BJ (cell line): ENCODE measurements around the gene PTPRM. TPM values are rescaled to one million over a fixed set of nuclear protein-coding genes. Genes with fewer than 3 reads are reported as not detected.

Experiments
- CTCF ChIA-PET: fragments of 350-600 bp; formaldehyde crosslinking; extraction: SDS; loops from one replicate; lab custom pipeline; 2021; ENCODE audit warnings: antibody characterized with exemption, inconsistent platforms; lab: Yijun Ruan, JAX
- POLR2A ChIA-PET: fragments of 300-600 bp; sonication (Branson Sonifier 250); formaldehyde crosslinking; extraction: SDS; loops from one replicate; lab custom pipeline; 2021; ENCODE audit warnings: antibody characterized with exemption; lab: Charles Lee
- DNase-seq: peaks from one replicate; pipeline ENCODE4 v3.0.0-alpha.2; 2011; ENCODE audit warnings: low read depth
- H3K27me3 ChIP-seq: 2 replicates; pipeline ENCODE4 v1.6.0; 2011; ENCODE audit warnings: low read length; ENCODE audit not compliant: control insufficient read depth, insufficient read depth
- H3K36me3 ChIP-seq: 2 replicates; pipeline ENCODE4 v1.5.1; 2011; ENCODE audit warnings: low read length; ENCODE audit not compliant: control insufficient read depth, insufficient read depth
- H3K4me3 ChIP-seq: 2 replicates; pipeline ENCODE4 v1.5.1; 2011; ENCODE audit warnings: low read depth, mild to moderate bottlenecking, control low read depth, low read length
- polyA plus RNA-seq: library from polyadenylated mRNA; depleted of rRNA; stranded (reverse); fragments of >200 nt; gene quantifications from 2 replicates; pipeline ENCODE4 v1.2.3, GENCODE V29; 2011
- TF ChIP-seq, protein P1 (sequence below): IDR thresholded peaks from 2 replicates; pipeline ENCODE4 v1.5.1; 2011; ENCODE audit warnings: low read depth, mild to moderate bottlenecking, control low read depth, inconsistent platforms, low read length, moderate library complexity; ENCODE audit not compliant: insufficient read depth

The PTPRM gene
- polyA plus RNA-seq, 1 experiment: 149 TPM

DNA sequence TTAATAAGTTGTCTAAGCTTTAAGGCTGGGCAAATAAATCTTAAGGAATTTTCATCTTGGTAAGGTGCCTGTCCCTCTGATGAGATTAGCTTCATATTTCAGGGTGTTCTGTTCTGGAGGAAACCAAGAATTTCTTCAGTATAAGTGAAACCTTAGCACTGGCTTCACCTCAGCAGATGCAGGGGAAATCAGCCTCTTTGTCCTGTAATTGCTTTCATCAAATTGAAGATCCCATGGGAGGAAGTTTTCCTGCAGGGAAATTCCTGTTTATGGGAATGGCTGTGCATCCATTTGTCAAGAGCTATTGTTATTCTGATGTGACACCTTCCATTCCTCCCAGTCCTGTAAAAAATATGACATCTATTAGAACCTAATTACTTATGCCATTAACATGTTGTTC lies 174.5 kb downstream of the PTPRM start:
- TF ChIP-seq, protein P1, sequence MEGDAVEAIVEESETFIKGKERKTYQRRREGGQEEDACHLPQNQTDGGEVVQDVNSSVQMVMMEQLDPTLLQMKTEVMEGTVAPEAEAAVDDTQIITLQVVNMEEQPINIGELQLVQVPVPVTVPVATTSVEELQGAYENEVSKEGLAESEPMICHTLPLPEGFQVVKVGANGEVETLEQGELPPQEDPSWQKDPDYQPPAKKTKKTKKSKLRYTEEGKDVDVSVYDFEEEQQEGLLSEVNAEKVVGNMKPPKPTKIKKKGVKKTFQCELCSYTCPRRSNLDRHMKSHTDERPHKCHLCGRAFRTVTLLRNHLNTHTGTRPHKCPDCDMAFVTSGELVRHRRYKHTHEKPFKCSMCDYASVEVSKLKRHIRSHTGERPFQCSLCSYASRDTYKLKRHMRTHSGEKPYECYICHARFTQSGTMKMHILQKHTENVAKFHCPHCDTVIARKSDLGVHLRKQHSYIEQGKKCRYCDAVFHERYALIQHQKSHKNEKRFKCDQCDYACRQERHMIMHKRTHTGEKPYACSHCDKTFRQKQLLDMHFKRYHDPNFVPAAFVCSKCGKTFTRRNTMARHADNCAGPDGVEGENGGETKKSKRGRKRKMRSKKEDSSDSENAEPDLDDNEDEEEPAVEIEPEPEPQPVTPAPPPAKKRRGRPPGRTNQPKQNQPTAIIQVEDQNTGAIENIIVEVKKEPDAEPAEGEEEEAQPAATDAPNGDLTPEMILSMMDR: no peak
- ChIA-PET POLR2A (no interaction called here), CTCF (no interaction called here)
- Histone ChIP-seq H3K4me3 (no peak overlapping the region), H3K36me3 (no peaks in the 10 kb centered on the region), H3K27me3 (no peaks in the 10 kb centered on the region)
- DNase-seq: no peak

DNA sequence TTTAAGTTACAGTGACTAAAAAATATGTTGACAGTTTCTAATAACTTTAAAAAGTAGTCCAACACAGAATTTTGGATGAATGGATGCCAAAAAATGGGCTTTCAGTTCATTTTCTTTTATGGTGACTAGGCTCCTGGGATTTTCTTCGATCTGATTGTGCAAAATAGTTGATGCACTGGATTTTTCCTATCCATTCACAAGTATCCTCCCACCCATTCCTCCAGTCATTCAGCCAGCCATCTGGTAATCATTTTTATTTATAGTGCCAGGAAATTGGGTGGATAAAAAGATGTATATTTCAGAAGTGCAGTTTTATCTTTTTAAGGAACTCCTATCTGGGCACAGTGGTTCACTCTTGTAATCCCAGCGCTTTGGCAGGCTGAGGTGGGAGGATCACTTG lies 175.1 kb downstream of the PTPRM start:
- DNase-seq: no peak
- POLR2A ChIA-PET: no interaction called here

DNA sequence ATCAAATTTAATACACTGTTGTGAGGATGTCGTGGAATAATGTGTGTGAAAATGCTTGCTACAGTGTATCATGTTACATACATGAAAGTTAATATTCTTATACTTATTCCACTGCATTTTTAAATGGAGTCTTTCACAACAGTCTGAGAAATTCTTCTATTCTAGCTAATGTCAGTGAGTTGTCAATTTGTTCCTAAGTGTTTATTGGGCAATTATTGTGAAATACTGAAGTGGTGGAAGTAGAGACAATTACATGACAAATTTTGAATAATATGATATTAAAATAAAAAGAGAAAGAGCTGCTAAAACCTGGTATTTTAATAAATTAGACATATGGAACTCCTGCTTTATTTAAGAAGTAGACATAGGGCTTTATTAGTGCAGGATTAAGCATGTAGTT lies 176.1 kb downstream of the PTPRM start:
- H3K27me3 ChIP-seq: no peaks in the 10 kb centered on the region
- no peak overlapping the region for H3K4me3 ChIP-seq
- TF ChIP-seq, protein P1: no peak
- CTCF ChIA-PET: interaction anchor here (1.7 kb wide), 1 partner anchor 176 kb away, joined by 9 read pairs; the partner anchor contains the start of gene PTPRM
- no peak for DNase-seq
- no peaks in the 10 kb centered on the region for H3K36me3 ChIP-seq
- POLR2A ChIA-PET: no interaction called here

More for the DNA sequence above, 175.1 kb downstream of the PTPRM start:
- no peak overlapping the region for H3K4me3 ChIP-seq
- H3K27me3 ChIP-seq: no peaks in the 10 kb centered on the region
- CTCF ChIA-PET: interaction anchor here (1.7 kb wide), 1 partner anchor 175 kb away, joined by 9 read pairs; the partner anchor contains the start of gene PTPRM
- TF ChIP-seq, protein P1: no peak
- H3K36me3 ChIP-seq: no peaks in the 10 kb centered on the region

DNA sequence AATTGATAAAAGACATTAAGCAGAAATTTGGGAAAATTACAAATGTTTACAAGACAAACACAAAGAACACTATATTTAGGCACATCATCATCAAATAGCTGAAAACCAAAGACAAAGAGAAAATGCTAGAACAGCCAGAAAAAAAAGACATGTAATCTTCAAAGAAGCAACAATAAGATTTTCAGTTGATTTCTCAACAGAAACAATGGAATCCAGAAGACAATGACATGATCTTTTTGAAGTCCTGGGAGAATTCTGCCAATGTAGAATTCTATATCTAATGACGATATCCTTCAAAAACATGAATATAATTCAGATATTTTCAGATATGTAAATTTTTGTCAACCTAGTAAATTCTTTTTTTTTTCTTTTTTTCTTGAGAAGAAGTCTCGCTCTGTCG lies 179.0 kb downstream of the PTPRM start:
- TF ChIP-seq, protein P1: no peak
- no peak for DNase-seq
- ChIA-PET POLR2A (no interaction called here), CTCF (interaction anchor here (1.3 kb wide), 1 partner anchor 177 kb away, joined by 3 read pairs; no protein-coding TSS in a partner anchor)
- no peaks in the 10 kb centered on the region for H3K27me3 ChIP-seq
- no peaks in the 10 kb centered on the region for H3K36me3 ChIP-seq
- no peak overlapping the region for H3K4me3 ChIP-seq

DNA sequence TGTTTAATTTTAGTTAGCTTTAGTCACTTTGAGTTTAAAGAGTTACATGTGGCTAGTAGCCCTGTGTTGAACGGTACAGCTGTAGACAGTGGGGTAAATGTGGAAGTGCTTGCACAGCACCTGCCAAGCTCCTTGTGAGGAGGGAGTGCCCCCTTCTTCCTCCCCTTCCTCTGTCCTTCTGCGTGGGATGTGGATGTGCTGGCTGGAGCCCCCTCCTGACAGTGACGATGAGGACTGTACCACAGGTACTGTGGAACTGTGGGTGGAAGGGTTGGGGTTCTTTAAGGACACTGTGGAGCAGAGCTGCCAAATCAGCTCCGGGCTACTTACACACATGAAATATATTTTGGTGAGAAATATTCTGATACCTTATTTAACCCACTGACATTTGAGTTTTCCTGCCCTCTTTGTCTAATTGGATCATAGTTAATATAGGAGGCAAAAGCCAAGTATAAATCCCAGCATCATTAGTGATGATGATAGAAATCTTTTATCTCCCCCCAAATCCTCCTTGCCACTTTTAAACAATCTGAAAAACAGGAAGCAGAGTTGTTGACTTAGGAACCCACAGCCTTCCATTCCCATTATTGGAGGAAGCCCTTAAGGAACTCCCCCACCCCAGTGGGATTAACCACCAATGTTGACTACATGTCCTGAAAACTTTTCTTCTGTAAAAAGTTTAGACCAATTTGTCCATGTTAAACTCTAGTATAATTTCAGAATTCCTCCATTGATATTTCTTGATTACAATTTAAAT lies 181.3 kb downstream of the PTPRM start:
- ChIA-PET CTCF (interaction anchor here (0.7 to 1.0 kb wide), 2 partner anchors 13 to 179 kb away, joined by 3 to 4 read pairs; no protein-coding TSS in a partner anchor), POLR2A (no interaction called here)
- Histone ChIP-seq H3K36me3 (no peaks in the 10 kb centered on the region), H3K27me3 (no peaks in the 10 kb centered on the region), H3K4me3 (no peak overlapping the region)
- TF ChIP-seq, protein P1: no peak
- DNase-seq: no peak
